Stimulated activated CD8-positive, alpha-beta memory T cell treated with anti-CD3 and anti-CD28 coated beads, Interleukin-7, amount 100 ng/mL, for 24 hours (primary cell): Measurements from ENCODE around the gene PEPD.

Experiments
- DNase-seq: peaks from one replicate; pipeline ENCODE4 v3.0.0-alpha.2; 2020; ENCODE audit warnings: low read depth

Gene PEPD

GRCh38 chr19:33420821-33421220 lies 100.8 kb downstream of the PEPD start:
- no peak for DNase-seq

- DNase-seq, result no peak
Observed at GRCh38 chr19:33419788-33420130, 101.8 kb downstream of the PEPD start.

- no peak for DNase-seq
Observed at GRCh38 chr19:33418871-33419787, 102.5 kb downstream of the PEPD start.

- no peak for DNase-seq
Observed at GRCh38 chr19:33418461-33418860, 103.1 kb downstream of the PEPD start.

- DNase-seq, result no peak
Observed at GRCh38 chr19:33417751-33418150, 103.8 kb downstream of the PEPD start.

GRCh38 chr19:33416307-33417215 lies 105.0 kb downstream of the PEPD start:
- DNase-seq, result peak; percentile 35

GRCh38 chr19:33414667-33415605 lies 106.7 kb downstream of the PEPD start:
- DNase-seq, result no peak

GRCh38 chr19:33413868-33414666 lies 107.5 kb downstream of the PEPD start:
- no peak for DNase-seq

GRCh38 chr19:33413426-33413725 lies 108.2 kb downstream of the PEPD start:
- no peak for DNase-seq

- DNase-seq, result no peak
Observed at GRCh38 chr19:33412601-33413425, 108.8 kb downstream of the PEPD start.

- DNase-seq, result no peak
Observed at GRCh38 chr19:33411621-33412180, 109.9 kb downstream of the PEPD start.

- no peak for DNase-seq
Observed at GRCh38 chr19:33410915-33411401, 110.6 kb downstream of the PEPD start.

- no peak for DNase-seq
Observed at GRCh38 chr19:33409906-33410685, 111.5 kb downstream of the PEPD start.

GRCh38 chr19:33408538-33409434 lies 112.8 kb downstream of the PEPD start:
- DNase-seq, result no peak

GRCh38 chr19:33408116-33408515 lies 113.5 kb downstream of the PEPD start:
- no peak for DNase-seq

GRCh38 chr19:33407716-33408115 lies 113.9 kb downstream of the PEPD start:
- DNase-seq, result no peak

GRCh38 chr19:33407140-33407551 lies 114.4 kb downstream of the PEPD start:
- DNase-seq, result no peak
